GM10266 (cell line): ENCODE data around the gene ARHGAP6.

ENCODE experiments used
- DNase-seq: peaks from one replicate; pipeline ENCODE4 v3.0.0; 2012; ENCODE audit errors: extremely low spot score
- TF ChIP-seq, protein P1 (sequence below): IDR thresholded peaks from 2 replicates; pipeline ENCODE4 v1.5.1; 2012; ENCODE audit warnings: mild to moderate bottlenecking, low read depth; ENCODE audit not compliant: control insufficient read depth, insufficient read depth; ENCODE audit errors: missing control alignments

ARHGAP6 gene

DNA sequence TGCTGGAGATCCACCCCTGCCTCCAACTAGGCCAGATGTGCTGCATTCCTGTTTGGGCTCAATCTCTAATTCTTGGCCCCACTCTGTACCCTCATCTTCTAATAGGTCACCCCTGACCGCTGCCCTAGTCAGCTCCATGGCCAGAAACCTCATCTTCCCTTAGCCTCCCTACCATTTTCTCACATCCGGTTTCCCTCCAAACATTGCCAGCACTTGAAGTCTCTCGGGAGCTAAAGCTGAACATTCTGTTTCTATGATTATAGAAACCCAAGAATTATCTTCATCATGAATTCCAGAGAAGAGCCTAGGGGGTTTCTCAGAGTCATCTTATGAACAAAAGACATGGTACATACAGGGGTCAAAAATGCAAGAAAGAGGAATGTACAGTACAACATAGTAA is 192.8 kb downstream of the ARHGAP6 start:
- TF ChIP-seq, protein P1, sequence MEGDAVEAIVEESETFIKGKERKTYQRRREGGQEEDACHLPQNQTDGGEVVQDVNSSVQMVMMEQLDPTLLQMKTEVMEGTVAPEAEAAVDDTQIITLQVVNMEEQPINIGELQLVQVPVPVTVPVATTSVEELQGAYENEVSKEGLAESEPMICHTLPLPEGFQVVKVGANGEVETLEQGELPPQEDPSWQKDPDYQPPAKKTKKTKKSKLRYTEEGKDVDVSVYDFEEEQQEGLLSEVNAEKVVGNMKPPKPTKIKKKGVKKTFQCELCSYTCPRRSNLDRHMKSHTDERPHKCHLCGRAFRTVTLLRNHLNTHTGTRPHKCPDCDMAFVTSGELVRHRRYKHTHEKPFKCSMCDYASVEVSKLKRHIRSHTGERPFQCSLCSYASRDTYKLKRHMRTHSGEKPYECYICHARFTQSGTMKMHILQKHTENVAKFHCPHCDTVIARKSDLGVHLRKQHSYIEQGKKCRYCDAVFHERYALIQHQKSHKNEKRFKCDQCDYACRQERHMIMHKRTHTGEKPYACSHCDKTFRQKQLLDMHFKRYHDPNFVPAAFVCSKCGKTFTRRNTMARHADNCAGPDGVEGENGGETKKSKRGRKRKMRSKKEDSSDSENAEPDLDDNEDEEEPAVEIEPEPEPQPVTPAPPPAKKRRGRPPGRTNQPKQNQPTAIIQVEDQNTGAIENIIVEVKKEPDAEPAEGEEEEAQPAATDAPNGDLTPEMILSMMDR: no peak
- DNase-seq: no peak

DNA sequence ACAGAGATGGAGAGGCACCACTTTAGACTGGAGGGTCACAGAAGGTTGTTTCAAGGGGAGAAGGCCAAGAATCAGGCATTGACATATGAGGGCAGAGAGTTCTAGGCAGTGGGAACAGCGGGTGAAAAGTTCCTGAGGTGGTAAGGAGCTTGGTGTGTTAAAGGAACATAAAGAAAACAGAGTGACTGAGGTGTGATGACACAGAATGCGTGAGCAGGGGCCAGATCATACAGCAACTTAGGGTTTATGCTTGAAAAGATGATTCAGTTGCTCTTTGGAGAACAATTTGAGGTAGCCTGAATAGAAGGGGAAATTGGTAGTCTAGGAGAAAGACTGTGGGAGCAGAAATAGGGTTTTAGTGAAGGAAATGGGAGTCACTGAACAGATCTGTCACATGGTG is 193.3 kb downstream of the ARHGAP6 start:
- TF ChIP-seq, protein P1: no peak
- no peak for DNase-seq

DNA sequence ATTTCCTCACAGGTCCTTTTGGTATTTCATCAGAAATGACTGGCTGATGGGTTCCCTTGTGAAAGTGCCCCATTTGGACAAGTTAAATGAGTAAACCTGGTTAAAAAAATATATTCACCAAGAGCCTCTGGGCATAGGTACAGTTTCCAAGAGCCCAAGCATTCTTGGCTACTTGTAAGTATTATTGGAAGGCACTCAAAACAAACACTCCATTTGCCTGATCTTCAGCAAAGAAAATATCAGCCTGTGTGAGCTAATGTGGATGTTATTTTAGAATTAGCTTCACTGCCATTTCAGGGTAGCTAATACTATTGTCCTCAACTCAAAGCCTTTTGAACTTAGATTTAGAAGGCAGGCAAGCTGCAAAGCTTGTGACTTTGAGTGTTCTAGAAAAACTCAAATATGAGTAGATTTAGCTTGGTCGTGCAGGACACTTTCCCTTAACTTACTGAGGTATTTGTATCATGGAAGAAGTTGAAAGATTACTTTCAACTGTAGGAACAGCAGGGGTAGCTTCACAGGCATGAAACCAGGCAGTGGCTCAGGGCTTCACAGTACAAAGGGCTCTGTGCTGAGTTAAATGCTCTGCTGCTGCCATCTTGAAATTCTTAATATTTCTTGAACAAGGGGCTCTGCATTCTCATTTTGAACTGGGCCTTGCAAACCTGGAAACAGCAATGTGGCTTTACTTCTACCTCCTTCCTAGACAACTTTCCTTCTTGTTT is 195.3 kb downstream of the ARHGAP6 start:
- TF ChIP-seq, protein P1: no peak
- no peak for DNase-seq

DNA sequence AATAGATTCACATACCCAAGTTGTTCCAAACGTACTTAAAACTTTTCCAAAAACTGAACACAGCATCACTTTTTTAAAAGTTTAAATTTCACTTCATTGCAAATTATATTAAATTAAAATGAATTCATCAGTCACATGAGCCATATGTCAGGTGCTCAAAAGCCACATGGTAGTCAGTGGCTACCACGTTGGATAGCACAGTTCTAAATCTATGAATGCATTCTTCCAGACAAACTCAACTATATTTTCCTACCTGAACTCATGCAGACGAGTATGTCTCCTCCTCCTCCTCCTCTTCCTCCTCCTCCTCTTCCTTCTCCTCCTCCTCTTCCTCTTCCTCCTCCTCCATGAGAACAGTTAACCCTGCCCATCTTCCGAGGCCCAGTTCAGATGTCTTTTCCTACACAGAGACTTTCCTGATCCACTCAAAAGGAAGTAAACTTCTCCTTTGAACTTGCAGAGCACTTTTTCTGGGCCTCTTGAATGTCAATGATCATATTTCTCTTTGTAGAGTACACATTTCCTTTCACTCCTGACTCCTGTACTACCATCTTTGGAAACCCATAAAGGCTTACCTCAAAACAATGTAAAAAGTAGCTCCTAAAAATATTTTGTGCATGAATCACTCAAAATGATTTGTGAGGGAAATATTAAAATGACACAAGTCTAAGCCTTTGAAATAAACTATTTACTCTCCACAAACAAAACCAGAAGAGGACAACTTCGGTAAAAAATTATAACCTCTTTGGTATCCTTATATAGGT is 199.9 kb downstream of the ARHGAP6 start:
- TF ChIP-seq, protein P1: no peak
- DNase-seq: no peak

DNA sequence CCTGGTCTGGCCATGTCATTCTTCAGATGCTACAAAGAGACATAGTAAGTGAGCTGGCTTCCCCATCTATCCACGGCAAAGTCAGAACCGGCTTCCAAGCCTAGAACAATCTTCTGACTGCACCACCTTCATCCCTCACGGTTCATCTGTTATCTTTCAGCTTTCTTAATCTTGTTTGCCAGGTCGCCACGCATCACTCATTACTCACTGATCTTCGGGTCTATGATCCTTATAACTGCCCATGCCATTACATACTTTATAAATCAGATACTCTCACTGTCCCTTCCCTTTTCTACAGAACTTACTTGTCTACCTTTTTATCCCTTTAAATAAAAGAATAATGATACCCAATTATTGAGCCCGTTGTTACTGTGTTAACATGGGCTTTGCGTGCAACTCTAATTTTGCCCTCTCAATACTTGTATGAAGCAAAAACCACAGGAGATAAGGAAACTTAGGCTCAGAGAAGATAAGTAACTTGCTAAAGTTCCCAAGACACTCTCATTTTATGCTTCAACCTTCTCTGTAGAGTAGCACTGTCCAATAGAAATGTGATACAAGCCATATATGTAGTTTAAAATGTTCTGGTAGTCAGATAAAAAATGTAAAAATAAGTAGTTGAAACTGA is 200.8 kb downstream of the ARHGAP6 start:
- no peak for DNase-seq
- TF ChIP-seq, protein P1: no peak

DNA sequence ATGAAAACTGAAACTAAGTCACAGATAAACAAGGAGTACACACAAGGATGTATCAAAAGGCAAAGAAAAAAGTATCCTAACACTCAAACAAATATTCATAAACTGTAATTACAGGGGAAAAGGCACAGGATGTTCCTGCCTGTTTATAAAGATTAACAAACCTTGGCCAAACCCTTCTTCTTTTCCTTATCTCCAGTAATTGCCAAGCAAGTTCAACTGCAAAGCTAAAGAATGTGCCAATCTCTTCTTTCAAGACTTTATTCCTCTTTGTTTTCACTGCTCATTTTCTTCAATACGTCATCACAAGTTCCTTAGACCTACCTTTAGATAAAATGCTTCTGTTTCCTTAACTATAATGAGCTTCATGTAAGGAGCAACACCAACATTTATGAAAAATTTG is 201.3 kb downstream of the ARHGAP6 start:
- TF ChIP-seq, protein P1: no peak
- DNase-seq: no peak
